GM18873 (cell line): ENCODE measurements around the gene PLA2G3.

ENCODE experiments used
- ATAC-seq: cut with Tn5 transposase; IDR thresholded peaks from one replicate; pipeline ENCODE4 v1.9.1; 2021; ENCODE audit warnings: mild to moderate bottlenecking, moderate library complexity, moderate number of reproducible peaks; ENCODE audit not compliant: unreplicated experiment, low FRiP score

Gene PLA2G3

GRCh38 chr22:31089160-31090100 lies 50.9 kb downstream of the PLA2G3 start:
- ATAC-seq, result no peak

- ATAC-seq, result no peak
Observed at GRCh38 chr22:31088233-31088986, 51.9 kb downstream of the PLA2G3 start.

- ATAC-seq, result no peak
Observed at GRCh38 chr22:31087744-31088215, 52.5 kb downstream of the PLA2G3 start.

GRCh38 chr22:31086703-31087330 lies 53.5 kb downstream of the PLA2G3 start:
- no peak for ATAC-seq

- no peak for ATAC-seq
Observed at GRCh38 chr22:31085928-31086327, 54.4 kb downstream of the PLA2G3 start.

- no peak for ATAC-seq
Observed at GRCh38 chr22:31085493-31085824, 54.8 kb downstream of the PLA2G3 start.

- peak; percentile 28 for ATAC-seq
Observed at GRCh38 chr22:31084811-31085492, 55.4 kb downstream of the PLA2G3 start.
